ENCODE measurements around the gene OR4Q3. TPM values are rescaled to one million over a fixed set of nuclear protein-coding genes. Genes with fewer than 3 reads are reported as not detected.
"Not testable (repeated sequence)": the region's sequence is repeated elsewhere in the genome, so short reads cannot be mapped to it uniquely, and the experiment has no call there.

Gene OR4Q3
- total RNA-seq, 1 donor from 2014 or later = not detected

GRCh38 chr14:19771895-19772430 lies 28.6 kb downstream of the OR4Q3 start:
- DNase-seq (ENCODE audit: low spot score) = no peak
- H3K4me1 Mint-ChIP-seq (ENCODE audit: low read depth) = no peaks in the 10 kb centered on the region
- H3K27ac Mint-ChIP-seq (ENCODE audit: unreplicated experiment) = no peak overlapping the region
- no peak for TF ChIP-seq CTCF (IDR thresholded peaks at IDR 0.05)
- no peaks in the 10 kb centered on the region for H3K27me3 Mint-ChIP-seq (ENCODE audit: low read depth)
- H3K4me3 Mint-ChIP-seq (ENCODE audit: unreplicated experiment) = no peak overlapping the region
- H3K36me3 Mint-ChIP-seq (ENCODE audit: low read depth) = no peaks in the 10 kb centered on the region
- H3K9me3 Mint-ChIP-seq (ENCODE audit: low read depth) = peaks cover 77% of the 10 kb centered on the region

GRCh38 chr14:19772454-19772853 lies 29.1 kb downstream of the OR4Q3 start:
- H3K27me3 Mint-ChIP-seq (ENCODE audit: low read depth); H3K4me3 Mint-ChIP-seq (ENCODE audit: unreplicated experiment); H3K27ac Mint-ChIP-seq (ENCODE audit: unreplicated experiment); H3K4me1 Mint-ChIP-seq (ENCODE audit: low read depth); DNase-seq (ENCODE audit: low spot score); H3K36me3 Mint-ChIP-seq (ENCODE audit: low read depth): not testable (repeated sequence)
- H3K9me3 Mint-ChIP-seq (ENCODE audit: low read depth) = peaks cover 77% of the 10 kb centered on the region

GRCh38 chr14:19773204-19773603 lies 29.8 kb downstream of the OR4Q3 start, which contains the start of gene OR4M1:
TSS of gene OR4M1 (plus strand) at chr14:19773504. CDS start at chr14:19780323, 6,819 bp downstream.
- H3K4me1 Mint-ChIP-seq (ENCODE audit: low read depth); H3K27me3 Mint-ChIP-seq (ENCODE audit: low read depth); H3K4me3 Mint-ChIP-seq (ENCODE audit: unreplicated experiment); H3K36me3 Mint-ChIP-seq (ENCODE audit: low read depth); H3K27ac Mint-ChIP-seq (ENCODE audit: unreplicated experiment); DNase-seq (ENCODE audit: low spot score): not testable (repeated sequence)
- H3K9me3 Mint-ChIP-seq (ENCODE audit: low read depth) = peaks cover 74% of the 10 kb centered on the region

- Mint-ChIP-seq H3K4me3 (ENCODE audit: unreplicated experiment) (no peak overlapping the region), H3K4me1 (ENCODE audit: low read depth) (no peaks in the 10 kb centered on the region), H3K9me3 (ENCODE audit: low read depth) (peaks cover 68% of the 10 kb centered on the region), H3K36me3 (ENCODE audit: low read depth) (no peaks in the 10 kb centered on the region), H3K27ac (ENCODE audit: unreplicated experiment) (no peak overlapping the region), H3K27me3 (ENCODE audit: low read depth) (no peaks in the 10 kb centered on the region)
- no peak for DNase-seq (ENCODE audit: low spot score)
- no peak for TF ChIP-seq CTCF (IDR thresholded peaks at IDR 0.05)
Measured at GRCh38 chr14:19775587-19775986, 32.2 kb downstream of the OR4Q3 start.

- not testable (repeated sequence) for H3K27me3 Mint-ChIP-seq (ENCODE audit: low read depth); H3K4me1 Mint-ChIP-seq (ENCODE audit: low read depth); DNase-seq (ENCODE audit: low spot score); H3K36me3 Mint-ChIP-seq (ENCODE audit: low read depth); H3K27ac Mint-ChIP-seq (ENCODE audit: unreplicated experiment); H3K4me3 Mint-ChIP-seq (ENCODE audit: unreplicated experiment)
- peaks cover 28% of the 10 kb centered on the region for H3K9me3 Mint-ChIP-seq (ENCODE audit: low read depth)
Measured at GRCh38 chr14:19785848-19786247, 42.5 kb downstream of the OR4Q3 start.

- peaks cover 25% of the 10 kb centered on the region for H3K9me3 Mint-ChIP-seq (ENCODE audit: low read depth)
- not testable (repeated sequence) for H3K27ac Mint-ChIP-seq (ENCODE audit: unreplicated experiment); H3K27me3 Mint-ChIP-seq (ENCODE audit: low read depth); H3K36me3 Mint-ChIP-seq (ENCODE audit: low read depth); H3K4me3 Mint-ChIP-seq (ENCODE audit: unreplicated experiment); H3K4me1 Mint-ChIP-seq (ENCODE audit: low read depth); DNase-seq (ENCODE audit: low spot score)
Measured at GRCh38 chr14:19787318-19787717, 43.9 kb downstream of the OR4Q3 start.

- H3K27me3 Mint-ChIP-seq (ENCODE audit: low read depth); H3K36me3 Mint-ChIP-seq (ENCODE audit: low read depth); DNase-seq (ENCODE audit: low spot score); H3K27ac Mint-ChIP-seq (ENCODE audit: unreplicated experiment); H3K4me1 Mint-ChIP-seq (ENCODE audit: low read depth); H3K4me3 Mint-ChIP-seq (ENCODE audit: unreplicated experiment): not testable (repeated sequence)
- peaks cover 18% of the 10 kb centered on the region for H3K9me3 Mint-ChIP-seq (ENCODE audit: low read depth)
Measured at GRCh38 chr14:19788150-19788549, 44.8 kb downstream of the OR4Q3 start.

GRCh38 chr14:19796520-19797108 lies 53.2 kb downstream of the OR4Q3 start:
- not testable (repeated sequence) for H3K4me3 Mint-ChIP-seq (ENCODE audit: unreplicated experiment); DNase-seq (ENCODE audit: low spot score); H3K27me3 Mint-ChIP-seq (ENCODE audit: low read depth); H3K36me3 Mint-ChIP-seq (ENCODE audit: low read depth); H3K27ac Mint-ChIP-seq (ENCODE audit: unreplicated experiment); H3K4me1 Mint-ChIP-seq (ENCODE audit: low read depth)
- peaks cover 20% of the 10 kb centered on the region for H3K9me3 Mint-ChIP-seq (ENCODE audit: low read depth)

Other genes starting within 250 kb of the OR4Q3 start
- gene OR11H2, start 29.7 kb upstream of the OR4Q3 start, total RNA-seq = not detected in 3 replicates
- gene OR4M1, start 29.9 kb downstream of the OR4Q3 start, total RNA-seq = not detected in 3 replicates
- not detected in 3 replicates for gene OR4N2, start 60.2 kb downstream of the OR4Q3 start, total RNA-seq
- not detected in 3 replicates for gene OR4K2, start 131.6 kb downstream of the OR4Q3 start, total RNA-seq
- not detected in 3 replicates for gene OR4K5, start 177.0 kb downstream of the OR4Q3 start, total RNA-seq
- gene OR4K1, start 187.3 kb downstream of the OR4Q3 start, total RNA-seq = not detected in 3 replicates
- not detected in 3 replicates for gene OR4K15, start 232.0 kb downstream of the OR4Q3 start, total RNA-seq

Data from chondrocyte (in vitro differentiated cells).